ENCODE measurements around the gene ACTRT2. TPM values are rescaled to one million over a fixed set of nuclear protein-coding genes. Genes with fewer than 3 reads are reported as not detected.
A peak's percentile ranks its signal among the peaks of the same experiment; 100 is the strongest.

The ACTRT2 gene
- total RNA-seq, 1 experiment from 2014 or later: not detected

GRCh38 chr1:2998503-2999100, 22.7 kb upstream of the ACTRT2 start:
- Histone ChIP-seq H3K27me3 (peaks cover 20% of the 10 kb centered on the region), H3K4me3 (no peak overlapping the region), H3K9me3 (peaks cover 5% of the 10 kb centered on the region; the same call in 1 of the 2 replicates), H3K36me3 (no peaks in the 10 kb centered on the region)
- no peak for DNase-seq

GRCh38 chr1:2999138-2999537, 22.1 kb upstream of the ACTRT2 start:
- H3K27me3 ChIP-seq: peaks cover 23% of the 10 kb centered on the region
- no peak overlapping the region for H3K4me3 ChIP-seq
- DNase-seq: no peak
- H3K9me3 ChIP-seq: peaks cover 4% of the 10 kb centered on the region; the same call in 1 of the 2 replicates
- no peaks in the 10 kb centered on the region for H3K36me3 ChIP-seq

GRCh38 chr1:2999571-2999970, 21.7 kb upstream of the ACTRT2 start:
- no peaks in the 10 kb centered on the region for H3K36me3 ChIP-seq
- no peak overlapping the region for H3K4me3 ChIP-seq
- DNase-seq: no peak
- H3K9me3 ChIP-seq: peaks cover 2% of the 10 kb centered on the region; the same call in 1 of the 2 replicates
- peaks cover 27% of the 10 kb centered on the region for H3K27me3 ChIP-seq

- DNase-seq: no peak
- Histone ChIP-seq H3K9me3 (no peaks in the 10 kb centered on the region), H3K36me3 (no peaks in the 10 kb centered on the region), H3K27me3 (peaks cover 27% of the 10 kb centered on the region), H3K4me3 (no peak overlapping the region)
Observed at GRCh38 chr1:3000214-3000613, 21.1 kb upstream of the ACTRT2 start.

- H3K9me3 ChIP-seq: no peaks in the 10 kb centered on the region
- H3K27me3 ChIP-seq: peaks cover 27% of the 10 kb centered on the region
- H3K4me3 ChIP-seq: no peak overlapping the region
- DNase-seq: peak; percentile 20
- H3K36me3 ChIP-seq: no peaks in the 10 kb centered on the region
Observed at GRCh38 chr1:3000671-3001470, 20.4 kb upstream of the ACTRT2 start.

GRCh38 chr1:3001471-3002348, 19.6 kb upstream of the ACTRT2 start:
- no peak for DNase-seq
- Histone ChIP-seq H3K9me3 (peaks cover 3% of the 10 kb centered on the region; the same call in 1 of the 2 replicates), H3K36me3 (no peaks in the 10 kb centered on the region), H3K27me3 (peaks cover 26% of the 10 kb centered on the region), H3K4me3 (no peak overlapping the region)

- H3K9me3 ChIP-seq: peaks cover 3% of the 10 kb centered on the region; the same call in 1 of the 2 replicates
Observed at GRCh38 chr1:3002349-3003038, 18.8 kb upstream of the ACTRT2 start.

GRCh38 chr1:3003039-3003940, 18.0 kb upstream of the ACTRT2 start:
- H3K36me3 ChIP-seq: no peaks in the 10 kb centered on the region
- peaks cover 23% of the 10 kb centered on the region for H3K27me3 ChIP-seq
- peaks cover 3% of the 10 kb centered on the region; the same call in 1 of the 2 replicates for H3K9me3 ChIP-seq
- DNase-seq: no peak
- no peak overlapping the region for H3K4me3 ChIP-seq

More at GRCh38 chr1:3002349-3003038, 18.8 kb upstream of the ACTRT2 start:
- Histone ChIP-seq H3K27me3 (peaks cover 23% of the 10 kb centered on the region), H3K4me3 (no peak overlapping the region), H3K36me3 (no peaks in the 10 kb centered on the region)
- no peak for DNase-seq

- Histone ChIP-seq H3K4me3 (no peak overlapping the region), H3K36me3 (no peaks in the 10 kb centered on the region), H3K9me3 (peaks cover 3% of the 10 kb centered on the region; the same call in 1 of the 2 replicates), H3K27me3 (peaks cover 23% of the 10 kb centered on the region)
- DNase-seq: no peak
Observed at GRCh38 chr1:3003941-3004270, 17.4 kb upstream of the ACTRT2 start.

- Histone ChIP-seq H3K4me3 (no peak overlapping the region), H3K27me3 (peaks cover 23% of the 10 kb centered on the region), H3K9me3 (peaks cover 3% of the 10 kb centered on the region; the same call in 1 of the 2 replicates), H3K36me3 (no peaks in the 10 kb centered on the region)
- DNase-seq: no peak
Observed at GRCh38 chr1:3004285-3005205, 16.7 kb upstream of the ACTRT2 start.

- H3K27me3 ChIP-seq: peaks cover 18% of the 10 kb centered on the region
- DNase-seq: no peak
- no peak overlapping the region for H3K4me3 ChIP-seq
- no peaks in the 10 kb centered on the region for H3K36me3 ChIP-seq
- peaks cover 3% of the 10 kb centered on the region; the same call in 1 of the 2 replicates for H3K9me3 ChIP-seq
Observed at GRCh38 chr1:3005771-3006170, 15.5 kb upstream of the ACTRT2 start.

- DNase-seq: no peak
- Histone ChIP-seq H3K4me3 (no peak overlapping the region), H3K27me3 (peaks cover 10% of the 10 kb centered on the region; the same call in 1 of the 2 replicates), H3K36me3 (no peaks in the 10 kb centered on the region), H3K9me3 (peaks cover 3% of the 10 kb centered on the region; the same call in 1 of the 2 replicates)
Observed at GRCh38 chr1:3007298-3008147, 13.7 kb upstream of the ACTRT2 start.

GRCh38 chr1:3009021-3009420, 12.2 kb upstream of the ACTRT2 start:
- Histone ChIP-seq H3K4me3 (no peak overlapping the region), H3K27me3 (peaks cover 4% of the 10 kb centered on the region; the same call in 1 of the 2 replicates), H3K9me3 (peaks cover 3% of the 10 kb centered on the region; the same call in 1 of the 2 replicates), H3K36me3 (no peaks in the 10 kb centered on the region)
- DNase-seq: no peak

GRCh38 chr1:3009556-3009955, 11.7 kb upstream of the ACTRT2 start:
- Histone ChIP-seq H3K4me3 (no peak overlapping the region), H3K36me3 (no peaks in the 10 kb centered on the region), H3K9me3 (peaks cover 3% of the 10 kb centered on the region; the same call in 1 of the 2 replicates), H3K27me3 (no peaks in the 10 kb centered on the region)
- DNase-seq: no peak
